Kidney epithelial cell (primary cell): ENCODE data around the gene MEP1A. TPM values are rescaled to one million over a fixed set of nuclear protein-coding genes. Genes with fewer than 3 reads are reported as not detected.

ENCODE experiments used
- DNase-seq: peaks from one replicate; pipeline ENCODE4 v3.0.0-alpha.2; 2010; ENCODE audit warnings: low read depth
- H3K27me3 ChIP-seq: 2 replicates; pipeline ENCODE4 v1.6.0; 2011; ENCODE audit warnings: low read length; ENCODE audit not compliant: control insufficient read depth, insufficient read depth
- H3K36me3 ChIP-seq: 2 replicates; pipeline ENCODE4 v1.5.1; 2011; ENCODE audit warnings: low read length; ENCODE audit not compliant: control insufficient read depth, insufficient read depth
- H3K4me3 ChIP-seq: 2 replicates; pipeline ENCODE4 v1.5.1; 2011; ENCODE audit warnings: low read depth, mild to moderate bottlenecking, control low read depth, low read length
- CTCF ChIP-seq: IDR thresholded peaks from 2 replicates; pipeline ENCODE4 v1.5.1; 2011; ENCODE audit warnings: mild to moderate bottlenecking, moderate library complexity, low read length, control low read depth, inconsistent platforms; ENCODE audit not compliant: insufficient read depth, poor library complexity, severe bottlenecking
- total RNA-seq: library from RNA; depleted of rRNA; stranded (reverse); fragments of >200 nt; gene quantifications from 2 replicates; pipeline ENCODE4 v1.2.3, GENCODE V29; 2015

Gene MEP1A
- total RNA-seq, 1 donor from 2014 or later: not detected

- Histone ChIP-seq H3K36me3 (no peaks in the 10 kb centered on the region), H3K27me3 (no peaks in the 10 kb centered on the region), H3K4me3 (no peak overlapping the region)
- no peak for DNase-seq
- no peak for TF ChIP-seq CTCF
Observed at GRCh38 chr6:46789434-46790354, 3.5 kb upstream of the MEP1A start.

GRCh38 chr6:46790355-46790874 is 2.8 kb upstream of the MEP1A start:
- Histone ChIP-seq H3K4me3 (no peak overlapping the region), H3K27me3 (no peaks in the 10 kb centered on the region), H3K36me3 (no peaks in the 10 kb centered on the region)
- DNase-seq: no peak
- no peak for TF ChIP-seq CTCF

- H3K36me3 ChIP-seq: no peaks in the 10 kb centered on the region
- TF ChIP-seq CTCF: no peak
- no peaks in the 10 kb centered on the region for H3K27me3 ChIP-seq
- no peak for DNase-seq
- no peak overlapping the region for H3K4me3 ChIP-seq
Observed at GRCh38 chr6:46792635-46793034, 554 bp upstream of the MEP1A start.

DNA sequence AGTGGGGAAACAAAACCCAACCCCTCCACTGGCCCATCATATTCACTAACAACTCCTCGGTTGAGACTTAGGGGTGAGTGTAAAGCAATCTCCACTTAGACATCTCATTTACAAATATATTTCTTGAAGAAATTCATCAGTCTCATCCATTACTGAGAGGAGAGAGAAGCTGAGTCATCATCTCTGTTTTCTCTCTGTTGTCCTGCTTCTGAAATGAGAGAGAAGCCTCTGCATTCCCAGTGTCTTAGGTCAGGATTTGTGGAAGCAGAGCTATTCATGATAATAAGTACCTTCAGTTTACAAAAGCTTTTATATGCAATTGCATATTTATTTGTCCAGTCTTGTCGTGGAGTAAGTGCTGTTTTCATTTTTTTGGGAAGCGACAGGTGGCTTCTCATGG is 879 bp downstream of the MEP1A start:
- H3K36me3 ChIP-seq: no peaks in the 10 kb centered on the region
- DNase-seq: no peak
- TF ChIP-seq CTCF: no peak
- no peaks in the 10 kb centered on the region for H3K27me3 ChIP-seq
- no peak overlapping the region for H3K4me3 ChIP-seq

DNA sequence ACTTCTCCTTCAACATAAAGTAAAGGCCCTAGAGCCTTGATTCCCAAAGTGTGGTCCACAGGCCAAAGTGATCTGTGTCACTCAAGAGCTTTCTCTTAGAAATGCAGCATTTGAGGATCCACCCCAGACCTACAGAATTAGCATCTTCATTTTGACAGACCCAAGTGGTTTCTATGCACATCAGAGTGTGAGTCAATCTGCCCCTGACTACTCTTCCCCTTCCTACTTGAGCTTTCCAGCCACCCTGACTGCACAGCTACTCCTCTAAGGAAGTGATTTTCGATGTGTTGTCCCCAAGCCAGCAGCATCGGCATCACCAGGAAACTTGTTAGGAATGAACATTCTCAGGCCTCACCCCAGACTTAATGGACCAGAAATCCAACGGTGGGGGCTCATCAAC is 2.6 kb downstream of the MEP1A start:
- no peaks in the 10 kb centered on the region for H3K27me3 ChIP-seq
- H3K4me3 ChIP-seq: no peak overlapping the region
- no peak for TF ChIP-seq CTCF
- DNase-seq: no peak
- H3K36me3 ChIP-seq: no peaks in the 10 kb centered on the region
